Caco-2 (cell line): ENCODE results near the gene BRD9. TPM values are rescaled to one million over a fixed set of nuclear protein-coding genes. Genes with fewer than 3 reads are reported as not detected.

Experiments used
- BruUV-seq: library from RNA; stranded (reverse); fragments of 400-500 nt; replicated peaks from 2 replicates; lab custom pipeline; 2021; lab: Mats Ljungman, UMichigan
- CTCF ChIA-PET: fragments of 300-600 bp; sonication (Branson Sonifier 250); formaldehyde crosslinking; loops from one replicate; lab custom pipeline; 2022; ENCODE audit warnings: antibody characterized with exemption; lab: Charles Lee
- POLR2A ChIA-PET: fragments of 300-600 bp; sonication (Branson Sonifier 250); formaldehyde crosslinking; loops from one replicate; lab custom pipeline; 2022; ENCODE audit warnings: antibody characterized with exemption; lab: Charles Lee
- DNase-seq, 2 experiments: peaks; one replicate each; pipeline versions ENCODE4 v3.0.0 to v3.0.0-alpha.2; 2020 to 2022
- H3K27me3 ChIP-seq: replicated peaks from 2 replicates; pipeline ENCODE4 v1.6.0; 2011; ENCODE audit warnings: low read length; ENCODE audit not compliant: control insufficient read depth, insufficient read depth
- H3K36me3 ChIP-seq: 2 replicates; pipeline ENCODE4 v1.5.1; 2011; ENCODE audit warnings: low read length; ENCODE audit not compliant: control insufficient read depth, insufficient read depth
- H3K4me1 ChIP-seq: fragments of 250-450 bp; sonication (Bioruptor Pico); 2 replicates; pipeline ENCODE4 v1.5.1; 2020; ENCODE audit warnings: mild to moderate bottlenecking
- H3K4me3 ChIP-seq: 2 replicates; pipeline ENCODE4 v1.5.1; 2011; ENCODE audit warnings: low read depth, mild to moderate bottlenecking, control low read depth, low read length
- H3K9me3 ChIP-seq: fragments of 250-450 bp; sonication (Bioruptor Pico); 2 replicates; pipeline ENCODE4 v1.5.1; 2020; ENCODE audit warnings: mild to moderate bottlenecking, moderate library complexity
- H3K27ac Mint-ChIP-seq: one replicate; pipeline ENCODE4 v1.8.0; 2022; ENCODE audit warnings: mixed read lengths; ENCODE audit not compliant: unreplicated experiment
- H3K27me3 Mint-ChIP-seq: one replicate; pipeline ENCODE4 v1.8.0; 2022; ENCODE audit warnings: mixed read lengths; ENCODE audit not compliant: insufficient read depth, unreplicated experiment
- H3K36me3 Mint-ChIP-seq: one replicate; pipeline ENCODE4 v1.8.0; 2022; ENCODE audit warnings: mild to moderate bottlenecking, mixed read lengths; ENCODE audit not compliant: insufficient read depth, unreplicated experiment
- H3K4me1 Mint-ChIP-seq: one replicate; pipeline ENCODE4 v1.8.0; 2022; ENCODE audit warnings: low read depth, mixed read lengths; ENCODE audit not compliant: unreplicated experiment
- H3K4me3 Mint-ChIP-seq: one replicate; pipeline ENCODE4 v1.8.0; 2022; ENCODE audit warnings: mild to moderate bottlenecking, moderate library complexity, mixed read lengths; ENCODE audit not compliant: unreplicated experiment
- H3K9me3 Mint-ChIP-seq: one replicate; pipeline ENCODE4 v1.8.0; 2022; ENCODE audit warnings: mixed read lengths; ENCODE audit not compliant: unreplicated experiment
- intact Hi-C: fragments of 100-400 bp; cut with micrococcal nuclease; formaldehyde crosslinking; loops from one replicate; pipeline ENCODE4 v1.10.0; 2022; ENCODE audit not compliant: unreplicated experiment
- total RNA-seq: library from RNA; stranded (reverse); gene quantifications from 2 replicates; pipeline ENCODE4 v1.2.3, GENCODE V29; 2022
- TF ChIP-seq, protein P1 (sequence below), 2 experiments: fragments of 200-600 bp in 1 of 2; IDR thresholded peaks; 1 replicate in 1 of 2; 2 replicates in 1 of 2; pipeline versions ENCODE4 v1.5.1 to v1.8.0; 2011 to 2022; ENCODE audit warnings: antibody characterized with exemption in 1 of 2, control low read depth in 1 of 2, inconsistent platforms in 1 of 2, low read depth in 1 of 2, low read length in 1 of 2, mild to moderate bottlenecking in 1 of 2, moderate library complexity in 1 of 2; ENCODE audit not compliant: insufficient read depth in 1 of 2, severe bottlenecking in 1 of 2, unreplicated experiment in 1 of 2

BRD9 gene
- total RNA-seq, 1 experiment from 2014 or later, result 77.5 TPM

DNA sequence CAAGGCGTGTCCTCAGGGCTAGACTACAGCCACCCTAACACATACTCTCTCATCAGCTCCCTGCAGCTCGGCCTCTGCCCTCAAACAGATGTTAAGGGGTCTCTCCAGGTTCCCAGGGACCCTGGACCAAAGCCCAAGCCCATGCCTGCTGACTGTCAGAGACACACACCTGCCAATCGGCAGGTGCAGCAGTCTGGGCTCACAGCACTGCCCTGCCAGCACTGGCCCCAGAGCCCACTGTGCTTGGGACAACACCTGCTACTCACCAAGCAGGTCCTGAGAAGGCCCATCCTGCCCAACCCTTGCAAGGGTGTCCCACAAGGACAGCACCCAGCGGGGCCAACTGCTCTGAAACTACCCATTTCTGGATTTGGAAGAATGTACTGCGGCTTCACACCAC is 21.6 kb downstream of the BRD9 start:
- Histone ChIP-seq H3K4me1 (peaks cover 9% of the 10 kb centered on the region; the same call in 1 of the 2 replicates), H3K4me3 (no peak overlapping the region), H3K9me3 (no peaks in the 10 kb centered on the region), H3K36me3 (peaks cover 3% of the 10 kb centered on the region), H3K27me3 (no peaks in the 10 kb centered on the region)
- no peak overlapping the region for H3K27ac Mint-ChIP-seq
- no TSS peak for BruUV-seq
- intact Hi-C loops, result no loop called here
- H3K4me3 Mint-ChIP-seq, result no peak overlapping the region
- H3K36me3 Mint-ChIP-seq, result peaks cover 97% of the 10 kb centered on the region
- no peaks in the 10 kb centered on the region for H3K9me3 Mint-ChIP-seq
- POLR2A ChIA-PET, result no interaction called here
- TF ChIP-seq, protein P1, sequence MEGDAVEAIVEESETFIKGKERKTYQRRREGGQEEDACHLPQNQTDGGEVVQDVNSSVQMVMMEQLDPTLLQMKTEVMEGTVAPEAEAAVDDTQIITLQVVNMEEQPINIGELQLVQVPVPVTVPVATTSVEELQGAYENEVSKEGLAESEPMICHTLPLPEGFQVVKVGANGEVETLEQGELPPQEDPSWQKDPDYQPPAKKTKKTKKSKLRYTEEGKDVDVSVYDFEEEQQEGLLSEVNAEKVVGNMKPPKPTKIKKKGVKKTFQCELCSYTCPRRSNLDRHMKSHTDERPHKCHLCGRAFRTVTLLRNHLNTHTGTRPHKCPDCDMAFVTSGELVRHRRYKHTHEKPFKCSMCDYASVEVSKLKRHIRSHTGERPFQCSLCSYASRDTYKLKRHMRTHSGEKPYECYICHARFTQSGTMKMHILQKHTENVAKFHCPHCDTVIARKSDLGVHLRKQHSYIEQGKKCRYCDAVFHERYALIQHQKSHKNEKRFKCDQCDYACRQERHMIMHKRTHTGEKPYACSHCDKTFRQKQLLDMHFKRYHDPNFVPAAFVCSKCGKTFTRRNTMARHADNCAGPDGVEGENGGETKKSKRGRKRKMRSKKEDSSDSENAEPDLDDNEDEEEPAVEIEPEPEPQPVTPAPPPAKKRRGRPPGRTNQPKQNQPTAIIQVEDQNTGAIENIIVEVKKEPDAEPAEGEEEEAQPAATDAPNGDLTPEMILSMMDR (IDR thresholded peaks at IDR 0.05; ENCODE audit: insufficient read depth in 1 of 2, low read depth in 1 of 2, low read length in 1 of 2, severe bottlenecking in 1 of 2, unreplicated experiment in 1 of 2), result no peak
- H3K4me1 Mint-ChIP-seq, result no peaks in the 10 kb centered on the region
- CTCF ChIA-PET, result no interaction called here
- peak in 1 of 2 experiments; percentile 28 for DNase-seq
- H3K27me3 Mint-ChIP-seq, result no peaks in the 10 kb centered on the region

DNA sequence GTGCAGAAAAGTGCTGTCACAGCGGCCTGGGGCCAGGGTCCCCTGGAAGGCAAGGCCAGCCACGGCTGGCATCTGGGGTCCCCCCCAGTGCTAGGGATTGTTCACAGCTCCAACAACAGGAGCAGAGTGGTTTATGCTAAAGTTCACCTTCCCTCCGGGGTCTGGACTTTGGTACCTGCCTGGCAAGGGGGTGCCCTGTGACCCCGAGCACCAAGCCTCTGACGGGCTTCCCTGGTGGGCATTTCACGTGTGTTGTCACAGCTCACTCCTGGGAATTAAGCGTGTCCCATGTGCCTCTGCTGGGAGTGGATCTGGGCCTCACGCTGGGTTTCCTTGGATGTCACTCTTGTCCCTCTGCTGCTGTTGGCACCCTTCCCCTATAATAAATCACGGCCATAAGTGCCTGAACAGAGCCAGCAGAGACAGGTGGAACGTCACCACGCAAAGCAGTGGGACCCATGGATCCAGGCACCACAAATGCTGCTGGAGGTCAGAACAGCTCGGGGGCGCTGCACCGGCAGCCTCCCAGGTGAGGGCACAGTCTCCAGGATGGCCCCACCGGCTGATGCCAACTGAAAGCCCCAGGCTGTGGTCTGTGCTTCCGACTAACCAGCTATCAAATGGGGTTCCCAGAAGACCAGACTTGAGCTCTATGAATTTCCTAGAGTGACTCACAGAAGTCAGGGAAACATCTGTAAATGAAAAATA is 24.0 kb downstream of the BRD9 start:
- peaks cover 87% of the 10 kb centered on the region for H3K36me3 Mint-ChIP-seq
- H3K4me1 Mint-ChIP-seq, result no peaks in the 10 kb centered on the region
- H3K4me3 Mint-ChIP-seq, result no peak overlapping the region
- no peaks in the 10 kb centered on the region for H3K27me3 Mint-ChIP-seq
- TF ChIP-seq, protein P1 (IDR thresholded peaks at IDR 0.05; ENCODE audit: insufficient read depth in 1 of 2, low read depth in 1 of 2, low read length in 1 of 2, severe bottlenecking in 1 of 2, unreplicated experiment in 1 of 2), result no peak
- CTCF ChIA-PET, result no interaction called here
- H3K27ac Mint-ChIP-seq, result no peak overlapping the region
- DNase-seq, result peak in 1 of 2 experiments; percentile 22
- H3K4me3 ChIP-seq, result no peak overlapping the region
- H3K27me3 ChIP-seq, result no peaks in the 10 kb centered on the region
- H3K9me3 Mint-ChIP-seq, result no peaks in the 10 kb centered on the region
- POLR2A ChIA-PET, result no interaction called here
- H3K36me3 ChIP-seq, result peaks cover 7% of the 10 kb centered on the region
- intact Hi-C loops, result no loop called here
- H3K9me3 ChIP-seq, result no peaks in the 10 kb centered on the region
- peaks cover 9% of the 10 kb centered on the region; the same call in 1 of the 2 replicates for H3K4me1 ChIP-seq
- no TSS peak for BruUV-seq

DNA sequence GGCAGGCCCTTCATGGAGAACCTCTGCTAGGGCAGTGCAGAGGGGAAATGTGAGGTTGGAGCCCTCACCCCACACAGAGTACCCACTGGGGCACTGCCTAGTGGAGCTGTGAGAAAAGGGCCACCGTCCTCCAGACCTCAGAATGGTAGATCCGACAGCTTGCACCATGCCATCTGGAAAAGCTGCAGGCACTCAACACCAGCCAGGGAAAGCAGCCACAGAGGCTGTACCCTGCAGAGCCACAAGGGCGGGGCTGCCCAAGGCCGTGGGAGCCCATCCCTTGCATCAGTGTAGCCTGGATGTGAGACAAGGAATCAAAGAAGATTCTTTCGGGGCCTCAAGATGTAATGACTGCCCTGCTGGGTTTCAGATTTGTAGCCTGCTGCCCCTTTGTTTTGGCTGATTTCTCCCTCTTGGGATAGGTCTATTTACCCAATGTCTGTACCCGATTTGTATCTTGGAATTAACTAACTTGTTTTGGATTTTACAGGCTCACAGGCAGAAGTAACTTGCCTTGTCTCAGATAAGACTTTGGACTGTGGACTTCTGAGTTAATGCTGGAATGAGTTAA is 25.2 kb downstream of the BRD9 start:
- Mint-ChIP-seq H3K27ac (no peak overlapping the region), H3K27me3 (no peaks in the 10 kb centered on the region), H3K36me3 (peaks cover 88% of the 10 kb centered on the region), H3K4me3 (no peak overlapping the region), H3K9me3 (no peaks in the 10 kb centered on the region), H3K4me1 (no peaks in the 10 kb centered on the region)
- intact Hi-C loops, result no loop called here
- Histone ChIP-seq H3K27me3 (no peaks in the 10 kb centered on the region), H3K4me1 (peaks cover 9% of the 10 kb centered on the region; the same call in 1 of the 2 replicates), H3K36me3 (peaks cover 9% of the 10 kb centered on the region), H3K4me3 (no peak overlapping the region), H3K9me3 (no peaks in the 10 kb centered on the region)
- peak in 1 of 2 experiments; percentile 29 for DNase-seq
- TF ChIP-seq, protein P1 (IDR thresholded peaks at IDR 0.05; ENCODE audit: insufficient read depth in 1 of 2, low read depth in 1 of 2, low read length in 1 of 2, severe bottlenecking in 1 of 2, unreplicated experiment in 1 of 2), result no peak
- ChIA-PET POLR2A (no interaction called here), CTCF (no interaction called here)
- BruUV-seq, result no TSS peak
